ENCODE data around the gene IL4I1. TPM values are rescaled to one million over a fixed set of nuclear protein-coding genes. Genes with fewer than 3 reads are reported as not detected.

Gene IL4I1
- total RNA-seq, 1 experiment from 2014 or later: 0.61 TPM

GRCh38 chr19:49857061-49857837, 39.4 kb downstream of the IL4I1 start:
- no peak overlapping the region for H2AK5ac ChIP-seq (ENCODE audit: insufficient read length, low read length)
- H4K20me1 ChIP-seq (ENCODE audit: control insufficient read depth, insufficient read depth, insufficient read length): peaks cover 6% of the 10 kb centered on the region
- WGBS (ENCODE audit: extremely low coverage, insufficient read length, low lambda C conversion rate): no CpG with 5 or more reads among the region's 26 CpGs
- no peak overlapping the region for H3K4me3 Mint-ChIP-seq
- no peaks in the 10 kb centered on the region for H3K27me3 ChIP-seq (ENCODE audit: insufficient read depth, low read length)
- no peak overlapping the region for H3K27ac ChIP-seq (ENCODE audit: insufficient read length, low read depth, low read length)
- H2BK15ac ChIP-seq (ENCODE audit: low read depth, low read length): no peak overlapping the region
- H3K4ac ChIP-seq (ENCODE audit: low read depth, low read length): no peak overlapping the region
- H3K4me2 ChIP-seq (ENCODE audit: insufficient read depth, insufficient read length, low read length): no peak overlapping the region
- peak overlapping the region in 1 of 3 experiments; percentile 80; a peak in 3 of 7 replicates for H3K27ac Mint-ChIP-seq
- peaks cover 2% of the 10 kb centered on the region; the same call in 1 of the 2 replicates for H3K27me3 Mint-ChIP-seq (ENCODE audit: low read depth)
- H3K14ac ChIP-seq (ENCODE audit: insufficient read depth, low read length): no peak overlapping the region; the same call in 1 of the 2 replicates
- peaks cover 15 to 25% of the 10 kb centered on the region in 2 experiments for H3K4me1 Mint-ChIP-seq
- no peaks in the 10 kb centered on the region for H3K4me1 ChIP-seq (ENCODE audit: insufficient read depth, low read length)
- peaks cover 21 to 75% (median 68%) of the 10 kb centered on the region in 3 experiments for H3K36me3 Mint-ChIP-seq (ENCODE audit: insufficient read depth in 1 of 3, low read depth in 3 of 3)
- H2BK20ac ChIP-seq (ENCODE audit: low read depth, low read length, poor library complexity, severe bottlenecking): no peak overlapping the region
- H3K9me3 Mint-ChIP-seq: no peaks in the 10 kb centered on the region
- no peak overlapping the region for H3K23ac ChIP-seq (ENCODE audit: insufficient read length, low read depth, low read length)
- peaks cover 11% of the 10 kb centered on the region for H3K79me1 ChIP-seq (ENCODE audit: insufficient read depth, low read depth, low read length, poor library complexity, severe bottlenecking)
- H2AFZ ChIP-seq (ENCODE audit: low read length): no peak overlapping the region
- no peak overlapping the region for H3K9ac ChIP-seq (ENCODE audit: extremely low read depth, insufficient read length, low read length)
- H3K18ac ChIP-seq (ENCODE audit: insufficient read length, low read depth, low read length): no peak overlapping the region
- no peak for TF ChIP-seq CTCF (conservative IDR thresholded peaks at IDR 0.05)
- H4K91ac ChIP-seq (ENCODE audit: insufficient read length, low read depth, low read length): no peak overlapping the region
- H3T11ph ChIP-seq (ENCODE audit: low read length): no peak overlapping the region
- DNase-seq: peak; percentile 48
- H4K8ac ChIP-seq (replicated peaks; ENCODE audit: insufficient read length, low read depth, low read length): no peak overlapping the region
- peaks cover under 1% of the 10 kb centered on the region for H3K23me2 ChIP-seq (ENCODE audit: insufficient read length, low read depth, low read length, poor library complexity, severe bottlenecking)
- no peak overlapping the region for H2BK120ac ChIP-seq (ENCODE audit: low read depth, low read length, poor library complexity, severe bottlenecking)
- H3K79me2 ChIP-seq (ENCODE audit: insufficient read depth, low read length): peaks cover 9% of the 10 kb centered on the region; the same call in 1 of the 2 replicates
- no peak overlapping the region for H2BK12ac ChIP-seq (ENCODE audit: insufficient read length, low read depth, low read length)
- H3K56ac ChIP-seq (ENCODE audit: insufficient read length, low read depth, low read length): no peak overlapping the region
- no peak overlapping the region for H2BK5ac ChIP-seq (ENCODE audit: insufficient read length, low read length)
- no peak overlapping the region for H4K5ac ChIP-seq (ENCODE audit: insufficient read length, low read depth, low read length)
- H3K9me3 ChIP-seq (ENCODE audit: control insufficient read depth, low read depth, low read length): no peaks in the 10 kb centered on the region

All from H9 (cell line).